HPDE6-E6E7 (cell line): ENCODE measurements around the gene GLIPR2.
"Not testable (repeated sequence)": the region's sequence is repeated elsewhere in the genome, so short reads cannot be mapped to it uniquely, and the experiment has no call there.

Experiments
- DNase-seq: peaks from one replicate; pipeline ENCODE4 v3.0.0; 2011; ENCODE audit warnings: missing footprints; ENCODE audit errors: extremely low spot score

Gene GLIPR2

GRCh38 chr9:36163786-36164170 is 27.2 kb downstream of the GLIPR2 start:
- no peak for DNase-seq

GRCh38 chr9:36164372-36164771 is 27.8 kb downstream of the GLIPR2 start:
- no peak for DNase-seq

GRCh38 chr9:36164989-36165388 is 28.5 kb downstream of the GLIPR2 start:
- DNase-seq: no peak

GRCh38 chr9:36165826-36166167 is 29.3 kb downstream of the GLIPR2 start:
- no peak for DNase-seq

- peak; percentile 88 for DNase-seq
These were observed 29.8 kb downstream of the GLIPR2 start for GRCh38 chr9:36166168-36166927.

GRCh38 chr9:36169166-36169565 is 32.6 kb downstream of the GLIPR2 start, which contains the start of gene CCIN:
CCIN (plus strand) TSS chr9:36169388; CDS start chr9:36169503, 115 bp downstream.
- DNase-seq: no peak

GRCh38 chr9:36169708-36170107 is 33.2 kb downstream of the GLIPR2 start:
- DNase-seq: no peak

GRCh38 chr9:36170531-36170930 is 34.0 kb downstream of the GLIPR2 start:
- no peak for DNase-seq

GRCh38 chr9:36173861-36174260 is 37.3 kb downstream of the GLIPR2 start:
- DNase-seq: no peak

GRCh38 chr9:36174271-36174670 is 37.7 kb downstream of the GLIPR2 start:
- no peak for DNase-seq

GRCh38 chr9:36174731-36175130 is 38.2 kb downstream of the GLIPR2 start:
- DNase-seq: no peak

- not testable (repeated sequence) for DNase-seq
These were observed 38.7 kb downstream of the GLIPR2 start for GRCh38 chr9:36175209-36175608.

GRCh38 chr9:36176496-36176895 is 40.0 kb downstream of the GLIPR2 start:
- not testable (repeated sequence) for DNase-seq

GRCh38 chr9:36177571-36177970 is 41.0 kb downstream of the GLIPR2 start:
- no peak for DNase-seq

- DNase-seq: not testable (repeated sequence)
These were observed 43.7 kb downstream of the GLIPR2 start for GRCh38 chr9:36180243-36180642.

- DNase-seq: no peak
These were observed 50.9 kb downstream of the GLIPR2 start for GRCh38 chr9:36187414-36187813.

GRCh38 chr9:36188212-36188611 is 51.7 kb downstream of the GLIPR2 start:
- no peak for DNase-seq

GRCh38 chr9:36189976-36190375 is 53.4 kb downstream of the GLIPR2 start:
- no peak for DNase-seq

- peak; percentile 99 for DNase-seq
These were observed 54.1 kb downstream of the GLIPR2 start, which contains the start of gene CLTA for GRCh38 chr9:36190388-36191289. CLTA (plus strand) TSS chr9:36190921; CDS start chr9:36191057, 136 bp downstream.

GRCh38 chr9:36191290-36191645 is 54.7 kb downstream of the GLIPR2 start:
- DNase-seq: no peak

GRCh38 chr9:36191686-36192085 is 55.2 kb downstream of the GLIPR2 start:
- no peak for DNase-seq

GRCh38 chr9:36192196-36192595 is 55.7 kb downstream of the GLIPR2 start:
- DNase-seq: no peak

- no peak for DNase-seq
These were observed 56.5 kb downstream of the GLIPR2 start for GRCh38 chr9:36193023-36193422.
